Mesendoderm (in vitro differentiated cells): ENCODE results near the gene PIK3R3. TPM values are rescaled to one million over a fixed set of nuclear protein-coding genes. Genes with fewer than 3 reads are reported as not detected.

Experiments
- DNase-seq: peaks from one replicate; pipeline ENCODE4 v3.0.0; 2013
- H2AK5ac ChIP-seq: 2 replicates; pipeline ENCODE4 v1.6.1; 2013; ENCODE audit warnings: low read length, inconsistent platforms
- H2BK120ac ChIP-seq: 2 replicates; pipeline ENCODE4 v1.6.1; 2013; ENCODE audit warnings: low read depth, mild to moderate bottlenecking, low read length, moderate library complexity, mixed read lengths
- H2BK15ac ChIP-seq: replicated peaks from 2 replicates; pipeline ENCODE4 v1.6.1; 2013; ENCODE audit warnings: low read depth, mild to moderate bottlenecking, moderate library complexity
- H2BK5ac ChIP-seq: 2 replicates; pipeline ENCODE4 v1.6.1; 2013; ENCODE audit warnings: low read length, inconsistent platforms
- H3K18ac ChIP-seq: 2 replicates; pipeline ENCODE4 v1.6.1; 2013; ENCODE audit warnings: mild to moderate bottlenecking, low read length, mixed read lengths
- H3K23ac ChIP-seq: one replicate; pipeline ENCODE4 v1.6.1; 2013; ENCODE audit warnings: low read length
- H3K27ac ChIP-seq: 2 replicates; pipeline ENCODE4 v1.5.1; 2013; ENCODE audit warnings: low read depth, mild to moderate bottlenecking, inconsistent platforms, low read length, moderate library complexity
- H3K27me3 ChIP-seq: 2 replicates; pipeline ENCODE4 v1.6.1; 2013; ENCODE audit warnings: low read length, control low read depth, mild to moderate bottlenecking, inconsistent platforms; ENCODE audit not compliant: insufficient read depth, poor library complexity
- H3K36me3 ChIP-seq: 2 replicates; pipeline ENCODE4 v1.6.1; 2013; ENCODE audit warnings: low read length, inconsistent platforms; ENCODE audit not compliant: control insufficient read depth, insufficient read depth
- H3K4ac ChIP-seq: one replicate; pipeline ENCODE4 v1.6.1; 2013; ENCODE audit warnings: low read depth, mild to moderate bottlenecking, low read length, moderate library complexity
- H3K4me1 ChIP-seq: 2 replicates; pipeline ENCODE4 v1.6.1; 2013; ENCODE audit warnings: low read depth, low read length, inconsistent platforms; ENCODE audit not compliant: control insufficient read depth
- H3K4me2 ChIP-seq: 2 replicates; pipeline ENCODE4 v1.6.1; 2013; ENCODE audit warnings: low read length
- H3K4me3 ChIP-seq: 2 replicates; pipeline ENCODE4 v1.5.1; 2013; ENCODE audit warnings: mild to moderate bottlenecking, low read length
- H3K56ac ChIP-seq: one replicate; pipeline ENCODE4 v1.6.1; 2013; ENCODE audit warnings: low read length
- H3K79me1 ChIP-seq: 2 replicates; pipeline ENCODE4 v1.6.1; 2013; ENCODE audit warnings: low read length, inconsistent platforms
- H3K79me2 ChIP-seq: 2 replicates; pipeline ENCODE4 v1.6.1; 2013; ENCODE audit warnings: mild to moderate bottlenecking, low read length; ENCODE audit not compliant: control insufficient read depth, insufficient read depth
- H3K9ac ChIP-seq: 2 replicates; pipeline ENCODE4 v1.6.1; 2013; ENCODE audit warnings: low read length, inconsistent platforms
- H4K5ac ChIP-seq: one replicate; pipeline ENCODE4 v1.6.1; 2013; ENCODE audit warnings: low read length
- H4K8ac ChIP-seq: one replicate; pipeline ENCODE4 v1.6.1; 2013; ENCODE audit warnings: low read depth, mild to moderate bottlenecking, control low read depth, low read length, moderate library complexity
- WGBS: extraction: QIAGEN DNeasy Blood & Tissue Kit; methylation state at CpG from one replicate; pipeline ENCODE4 v1.1.7; 2013; ENCODE audit warnings: low lambda C conversion rate, missing lambda C conversion rate; ENCODE audit not compliant: insufficient coverage; ENCODE audit errors: extremely low coverage; 5-methylcytosine and 5-hydroxymethylcytosine counted together
- small RNA-seq: library from polyadenylated mRNA; stranded (forward); fragments of <200 nt; extraction: miRNeasy Mini kit (QIAGEN cat#:217004); gene quantifications from one replicate; pipeline ENCODE3, GENCODE V24; 2013; ENCODE audit not compliant: insufficient read depth

Gene PIK3R3

DNA sequence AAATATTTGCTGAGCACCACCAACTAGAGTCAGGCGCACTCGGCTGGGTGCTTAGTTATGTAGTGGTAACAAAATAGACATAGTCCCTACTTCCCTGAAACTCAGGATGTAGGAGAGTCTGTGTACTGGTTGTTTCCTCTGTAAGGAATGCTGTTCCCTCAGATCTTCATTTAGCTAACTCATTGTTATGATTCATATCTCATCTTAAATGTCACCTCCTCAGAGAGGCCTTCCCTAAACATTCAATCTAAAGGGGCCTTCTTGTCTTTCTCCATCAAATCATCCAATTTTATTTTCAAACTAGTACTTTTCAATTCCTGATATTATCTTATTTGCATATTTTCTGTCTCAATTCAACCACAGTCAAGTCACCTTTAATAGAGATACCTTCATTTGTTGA lies 132.9 kb downstream of the PIK3R3 start:
- no peak overlapping the region for H3K4me2 ChIP-seq
- no peak overlapping the region for H3K4me3 ChIP-seq
- peaks cover 1% of the 10 kb centered on the region for H3K79me1 ChIP-seq
- H2BK120ac ChIP-seq = no peak overlapping the region
- H3K4me1 ChIP-seq = no peaks in the 10 kb centered on the region
- no peaks in the 10 kb centered on the region for H3K79me2 ChIP-seq
- H2AK5ac ChIP-seq = no peak overlapping the region
- H3K4ac ChIP-seq = no peak overlapping the region
- no peaks in the 10 kb centered on the region for H3K27me3 ChIP-seq
- no peak overlapping the region for H4K8ac ChIP-seq
- WGBS = no CpG with 5 or more reads among the region's 2 CpGs
- no peak overlapping the region for H4K5ac ChIP-seq
- H3K27ac ChIP-seq = no peak overlapping the region
- no peak overlapping the region for H3K23ac ChIP-seq
- DNase-seq = no peak
- H3K18ac ChIP-seq = no peak overlapping the region
- no peaks in the 10 kb centered on the region for H3K36me3 ChIP-seq
- no peak overlapping the region for H3K9ac ChIP-seq
- no peak overlapping the region for H2BK15ac ChIP-seq
- no peak overlapping the region for H2BK5ac ChIP-seq
- no peak overlapping the region for H3K56ac ChIP-seq

DNA sequence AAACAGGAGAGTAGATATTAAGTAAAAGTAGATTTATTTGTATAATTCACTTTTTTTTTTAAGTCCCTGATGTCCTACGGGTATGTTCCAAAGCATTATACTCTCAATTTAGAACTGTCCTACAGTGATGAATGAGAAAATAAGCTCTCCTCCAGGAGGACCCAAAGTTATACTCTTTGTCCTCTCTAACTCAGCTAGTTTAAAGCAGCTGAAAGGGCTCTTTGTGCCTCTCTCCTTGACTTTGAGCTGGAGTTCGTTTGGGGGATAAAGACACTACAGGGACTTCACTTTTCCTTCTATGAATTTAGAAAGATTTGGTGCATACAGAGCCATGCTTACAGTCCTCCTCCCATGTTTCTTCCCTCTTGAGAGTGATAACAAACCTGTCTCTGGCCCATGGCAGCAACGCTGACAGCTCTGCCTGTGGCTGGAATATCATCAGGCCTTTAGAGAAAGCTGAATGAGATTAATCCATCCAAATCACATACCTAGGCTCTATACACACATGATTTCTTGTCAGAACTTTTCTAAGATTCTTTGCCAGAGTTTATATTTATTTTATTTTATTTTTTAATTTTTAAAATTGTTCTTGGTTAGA lies 134.3 kb downstream of the PIK3R3 start:
- no peaks in the 10 kb centered on the region for H3K36me3 ChIP-seq
- no peak overlapping the region for H2AK5ac ChIP-seq
- H2BK5ac ChIP-seq = no peak overlapping the region
- no peak overlapping the region for H2BK15ac ChIP-seq
- no peak overlapping the region for H3K4me3 ChIP-seq
- H3K9ac ChIP-seq = no peak overlapping the region
- no peak overlapping the region for H3K4me2 ChIP-seq
- H3K18ac ChIP-seq = no peak overlapping the region
- H4K8ac ChIP-seq = no peak overlapping the region
- no peaks in the 10 kb centered on the region for H3K79me2 ChIP-seq
- no peak for DNase-seq
- H3K27ac ChIP-seq = no peak overlapping the region
- H3K23ac ChIP-seq = no peak overlapping the region
- peaks cover 1% of the 10 kb centered on the region for H3K79me1 ChIP-seq
- no peak overlapping the region for H3K4ac ChIP-seq
- H3K27me3 ChIP-seq = no peaks in the 10 kb centered on the region
- no peaks in the 10 kb centered on the region for H3K4me1 ChIP-seq
- H4K5ac ChIP-seq = no peak overlapping the region
- H2BK120ac ChIP-seq = no peak overlapping the region
- H3K56ac ChIP-seq = no peak overlapping the region
- WGBS = no CpG with 5 or more reads among the region's 3 CpGs

DNA sequence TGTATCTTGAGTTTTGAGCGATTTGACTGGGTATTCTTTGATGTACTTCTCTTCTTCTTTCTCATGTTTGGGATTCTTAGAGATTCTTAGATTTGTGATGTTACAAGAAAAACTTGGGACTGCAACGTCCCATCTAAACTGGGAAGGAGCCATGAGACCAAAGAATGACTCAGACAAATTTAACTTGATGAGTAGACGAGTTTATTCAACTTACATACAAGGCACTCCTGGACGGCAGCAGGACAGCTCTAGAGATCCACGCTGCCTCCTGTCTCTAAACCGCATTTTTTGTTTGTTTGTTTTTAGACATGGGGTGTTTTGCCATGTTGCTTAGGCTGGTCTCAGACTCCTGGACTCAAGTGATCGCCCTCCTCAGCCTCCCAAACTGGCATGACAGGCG lies 137.1 kb downstream of the PIK3R3 start:
- Histone ChIP-seq H3K23ac (no peak overlapping the region), H2BK120ac (no peak overlapping the region), H3K79me2 (no peaks in the 10 kb centered on the region), H3K18ac (no peak overlapping the region), H3K36me3 (no peaks in the 10 kb centered on the region), H2BK5ac (no peak overlapping the region), H3K79me1 (peaks cover 1% of the 10 kb centered on the region), H3K4me2 (no peak overlapping the region), H3K4me1 (no peaks in the 10 kb centered on the region), H2BK15ac (no peak overlapping the region), H4K8ac (no peak overlapping the region), H4K5ac (no peak overlapping the region), H3K4me3 (no peak overlapping the region), H3K9ac (no peak overlapping the region), H3K56ac (no peak overlapping the region), H2AK5ac (no peak overlapping the region), H3K27me3 (no peaks in the 10 kb centered on the region), H3K27ac (no peak overlapping the region), H3K4ac (no peak overlapping the region)
- DNase-seq = no peak
- no CpG with 5 or more reads among the region's 8 CpGs for WGBS

DNA sequence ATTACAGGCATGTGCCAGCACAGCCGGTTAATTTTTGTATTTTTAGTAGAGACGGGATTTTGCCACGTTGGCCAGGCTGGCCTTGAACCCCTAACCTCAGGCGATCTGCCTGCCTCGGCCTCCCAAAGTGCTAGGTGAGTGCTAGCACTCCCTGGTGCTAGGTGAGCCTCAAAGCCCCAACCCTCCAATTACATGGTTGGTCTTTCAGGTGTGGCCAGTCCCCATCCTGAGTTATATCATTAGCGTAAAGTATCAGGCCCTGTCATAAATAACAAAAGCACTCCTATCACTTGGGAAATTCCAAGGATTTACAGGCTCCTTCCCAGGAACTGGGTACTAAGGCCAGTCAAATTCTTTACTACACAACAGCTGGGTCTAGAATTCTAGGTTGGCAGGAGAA lies 138.0 kb downstream of the PIK3R3 start:
- Histone ChIP-seq H3K56ac (no peak overlapping the region), H3K27me3 (no peaks in the 10 kb centered on the region), H4K5ac (no peak overlapping the region), H3K36me3 (no peaks in the 10 kb centered on the region), H3K4me1 (no peaks in the 10 kb centered on the region), H3K4ac (no peak overlapping the region), H3K79me2 (no peaks in the 10 kb centered on the region), H3K4me2 (no peak overlapping the region), H3K23ac (no peak overlapping the region), H4K8ac (no peak overlapping the region), H3K9ac (no peak overlapping the region), H2BK15ac (no peak overlapping the region), H3K27ac (no peak overlapping the region), H3K4me3 (no peak overlapping the region), H2AK5ac (no peak overlapping the region), H3K18ac (no peak overlapping the region), H3K79me1 (peaks cover 1% of the 10 kb centered on the region), H2BK5ac (no peak overlapping the region), H2BK120ac (no peak overlapping the region)
- peak; percentile 59 for DNase-seq
- WGBS = no CpG with 5 or more reads among the region's 6 CpGs

Small RNA genes lying within 50 kb of the gene (small RNA-seq; reads per million reads assigned to genes)
- gene AL358075.3 = not detected
- not detected for gene AL672043.1
